HepG2 (cell line): Measurements from ENCODE around the gene USP9Y.

ENCODE experiments used
- RAD21 ChIP-seq: fragments of 450-650 bp; formaldehyde crosslinking; IDR thresholded peaks from 2 replicates; pipeline ENCODE4 v1.5.0; 2020; ENCODE audit warnings: mild to moderate bottlenecking
- RFX5 ChIP-seq: IDR thresholded peaks from 2 replicates; pipeline ENCODE4 v1.6.1; 2011; ENCODE audit warnings: low read depth, low read length, improper control_type of control experiment
- SIN3A ChIP-seq: IDR thresholded peaks from 2 replicates; pipeline ENCODE4 v1.6.1; 2011; ENCODE audit warnings: low read depth, mild to moderate bottlenecking, control low read depth, low read length, borderline replicate concordance
- SMC3 ChIP-seq: IDR thresholded peaks from 2 replicates; pipeline ENCODE4 v1.6.1; 2011; ENCODE audit warnings: low read length, improper control_type of control experiment
- TEAD2 ChIP-seq: sonication (generic); formaldehyde crosslinking; IDR thresholded peaks from 2 replicates; pipeline ENCODE4 v1.9.0; 2021; ENCODE audit warnings: missing genetic modification reagents
- ZNF780A ChIP-seq: sonication (generic); formaldehyde crosslinking; IDR thresholded peaks from 2 replicates; pipeline ENCODE4 v1.8.0; 2022; ENCODE audit warnings: mild to moderate bottlenecking, missing genetic modification reagents, moderate library complexity

DNA sequence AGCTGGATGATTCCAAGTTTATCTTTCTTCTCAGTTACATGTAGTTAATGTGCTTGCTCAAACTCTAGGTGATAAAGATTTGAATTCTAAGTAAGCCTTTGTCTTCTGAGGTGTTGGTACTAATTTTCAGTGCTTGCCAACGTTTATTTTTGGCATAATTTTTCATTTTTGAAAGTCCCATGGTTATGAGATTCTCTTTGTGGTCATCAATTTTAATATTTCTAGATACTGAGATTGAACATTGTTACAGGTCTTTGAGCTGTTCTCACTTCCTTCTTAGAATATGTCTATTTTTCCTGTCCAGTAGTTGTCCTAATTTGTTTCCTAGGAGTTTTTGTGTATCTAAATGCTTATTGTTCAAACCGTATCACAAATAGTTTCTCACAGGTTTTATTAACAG is 40.4 kb downstream of the USP9Y start:
- no peak for TF ChIP-seq SMC3
- TF ChIP-seq TEAD2, result no peak
- TF ChIP-seq RFX5, result no peak
- TF ChIP-seq SIN3A, result no peak
- no peak for TF ChIP-seq ZNF780A (CRISPR knock-in tag)
- TF ChIP-seq RAD21 (CRISPR knock-in tag), result no peak
